ENCODE results near the gene HADHB. TPM values are rescaled to one million over a fixed set of nuclear protein-coding genes. Genes with fewer than 3 reads are reported as not detected.
"Not testable (repeated sequence)": the region's sequence is repeated elsewhere in the genome, so short reads cannot be mapped to it uniquely, and the experiment has no call there.

HADHB gene
- total RNA-seq, 3 donors from 2014 or later, result 53.8 to 59.9 (median 55.2) TPM

DNA sequence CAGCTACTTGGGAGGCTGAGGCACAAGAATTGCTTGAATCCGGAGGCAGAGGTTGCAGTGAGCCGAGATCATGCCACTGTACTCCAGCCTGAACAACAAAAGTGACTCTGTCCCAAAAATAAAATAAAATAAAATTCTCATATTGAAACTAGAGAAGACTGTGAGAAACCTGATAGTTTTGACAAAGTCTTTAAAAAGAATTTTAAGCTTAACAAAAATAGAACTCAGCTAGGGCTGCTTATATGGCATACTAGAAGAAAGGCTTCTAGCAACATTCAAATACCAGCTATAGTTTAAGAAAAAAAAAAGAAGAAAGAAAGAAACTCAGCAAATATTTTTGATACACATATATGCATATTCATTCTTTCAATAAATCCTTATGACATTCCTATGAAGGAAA lies 13.9 kb upstream of the HADHB start:
- H3K4me1 Mint-ChIP-seq (ENCODE audit: low read depth), result no peaks in the 10 kb centered on the region
- H3K36me3 Mint-ChIP-seq (ENCODE audit: insufficient read depth), result peaks cover 42% of the 10 kb centered on the region

DNA sequence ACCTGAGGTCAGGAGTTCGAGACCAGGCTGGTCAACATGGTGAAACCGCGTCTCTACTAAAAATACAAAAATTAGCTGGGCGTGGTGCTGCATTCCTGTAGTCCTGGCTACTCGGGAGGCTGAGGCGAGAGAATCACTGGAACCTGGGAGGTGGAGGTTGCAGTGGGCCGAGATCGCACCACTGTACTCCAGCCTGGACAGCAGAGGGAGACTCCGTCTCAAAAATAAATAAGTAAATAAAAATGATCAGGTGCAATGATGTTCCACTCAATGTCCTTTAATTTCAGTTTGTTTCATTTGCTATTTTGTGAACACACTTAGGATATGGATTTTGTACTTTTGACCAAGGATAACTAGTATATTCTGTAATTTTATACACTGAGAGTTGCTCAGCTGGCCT lies 9.7 kb upstream of the HADHB start:
- Mint-ChIP-seq H3K36me3 (ENCODE audit: insufficient read depth) (peaks cover 29% of the 10 kb centered on the region), H3K4me1 (ENCODE audit: low read depth) (peaks cover 7% of the 10 kb centered on the region), H3K4me3 (no peak overlapping the region), H3K9me3 (no peaks in the 10 kb centered on the region), H3K27me3 (ENCODE audit: low read depth) (no peaks in the 10 kb centered on the region)
- DNase-seq (no peak), ATAC-seq (no peak)

More for the DNA sequence above, 13.9 kb upstream of the HADHB start:
- no peaks in the 10 kb centered on the region for H3K9me3 Mint-ChIP-seq
- no peaks in the 10 kb centered on the region for H3K27me3 Mint-ChIP-seq (ENCODE audit: low read depth)
- no peak for ATAC-seq
- H3K4me3 Mint-ChIP-seq, result no peak overlapping the region
- DNase-seq, result no peak

DNA sequence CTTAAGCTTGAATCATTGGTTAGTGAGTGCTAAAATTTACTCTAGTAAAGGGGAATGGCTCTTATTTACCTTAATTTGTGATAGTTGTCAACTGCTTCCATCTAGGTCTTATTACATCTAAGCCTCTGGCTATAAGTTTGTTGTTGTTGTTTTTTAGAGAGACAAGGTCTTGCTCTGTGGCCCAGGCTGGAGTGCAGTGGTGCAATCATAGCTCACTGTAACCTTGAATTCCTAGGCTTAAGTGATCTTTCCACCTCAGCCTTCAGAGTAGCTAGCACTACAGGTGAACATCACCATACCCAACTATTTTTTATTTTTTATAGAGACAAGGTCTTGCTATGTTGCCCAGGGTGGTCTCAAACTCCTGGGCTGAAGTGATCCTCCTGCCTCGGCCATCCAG lies 6.9 kb upstream of the HADHB start:
- Mint-ChIP-seq H3K4me3 (no peak overlapping the region), H3K36me3 (ENCODE audit: insufficient read depth) (peaks cover 26% of the 10 kb centered on the region), H3K27me3 (ENCODE audit: low read depth) (no peaks in the 10 kb centered on the region), H3K9me3 (no peaks in the 10 kb centered on the region), H3K4me1 (ENCODE audit: low read depth) (peaks cover 28% of the 10 kb centered on the region)
- no peak for ATAC-seq
- no peak for DNase-seq

DNA sequence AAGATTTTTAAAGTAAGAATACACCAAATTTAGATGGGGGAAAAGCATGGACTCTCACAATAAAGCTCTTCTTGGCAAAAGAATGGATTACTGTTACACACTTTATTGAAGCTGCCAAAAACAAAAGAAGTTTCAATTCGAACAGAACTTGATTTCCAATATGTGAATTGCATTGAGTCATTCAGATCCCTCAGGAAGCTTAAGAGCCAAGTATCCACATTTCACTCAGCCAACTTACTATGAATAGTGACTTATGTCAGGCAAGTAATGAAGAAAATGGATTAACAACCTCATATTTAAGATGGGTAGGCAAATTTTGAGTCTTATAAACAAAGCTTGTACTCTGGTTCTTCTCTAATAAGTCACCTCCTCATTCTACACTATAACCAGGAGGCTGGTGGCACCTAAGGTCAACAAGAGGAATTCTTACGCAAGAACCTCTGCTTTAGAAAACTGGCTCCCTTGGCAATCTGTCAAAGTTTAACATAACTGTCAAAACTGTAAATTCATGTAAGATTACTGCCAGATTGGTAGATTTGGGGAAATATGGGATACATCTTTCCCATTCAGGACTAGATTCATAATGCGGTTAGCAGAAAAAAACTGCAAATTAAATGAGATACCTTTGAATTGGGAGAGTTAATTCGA lies 6.3 kb upstream of the HADHB start:
- no peak for DNase-seq
- H3K9me3 Mint-ChIP-seq, result no peaks in the 10 kb centered on the region
- H3K4me3 Mint-ChIP-seq, result no peak overlapping the region
- H3K36me3 Mint-ChIP-seq (ENCODE audit: insufficient read depth), result peaks cover 22% of the 10 kb centered on the region
- H3K27me3 Mint-ChIP-seq (ENCODE audit: low read depth), result no peaks in the 10 kb centered on the region
- no peak for ATAC-seq
- H3K4me1 Mint-ChIP-seq (ENCODE audit: low read depth), result peaks cover 34% of the 10 kb centered on the region

DNA sequence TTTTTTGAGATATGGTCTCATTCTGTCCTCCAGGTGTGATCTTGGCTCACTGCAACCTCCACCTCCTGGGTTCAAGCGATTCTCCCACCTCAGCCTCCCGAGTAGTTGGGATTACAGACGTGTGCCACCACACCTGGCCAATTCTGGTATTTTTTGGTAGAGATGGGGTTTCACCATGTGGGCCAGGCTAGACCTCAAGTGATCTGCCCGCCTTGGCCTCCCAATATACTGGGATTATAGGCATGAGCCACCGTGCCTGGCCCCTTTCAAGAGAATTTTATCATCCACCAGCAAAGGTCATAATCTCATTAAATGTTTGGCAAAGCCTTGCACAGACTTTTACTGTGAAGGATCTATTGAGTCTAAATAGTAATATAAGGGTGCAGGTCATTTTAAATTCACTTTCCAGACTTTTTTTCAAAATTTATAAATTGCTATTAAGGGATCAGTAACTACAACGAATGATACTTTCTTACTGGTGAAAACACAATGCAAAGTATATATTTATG lies 2.8 kb upstream of the HADHB start:
- Mint-ChIP-seq H3K4me3 (peak overlapping the region; percentile 98), H3K36me3 (ENCODE audit: insufficient read depth) (peaks cover 14% of the 10 kb centered on the region), H3K4me1 (ENCODE audit: low read depth) (peaks cover 55% of the 10 kb centered on the region), H3K27me3 (ENCODE audit: low read depth) (no peaks in the 10 kb centered on the region), H3K9me3 (no peaks in the 10 kb centered on the region)
- ATAC-seq (no peak), DNase-seq (no peak)

DNA sequence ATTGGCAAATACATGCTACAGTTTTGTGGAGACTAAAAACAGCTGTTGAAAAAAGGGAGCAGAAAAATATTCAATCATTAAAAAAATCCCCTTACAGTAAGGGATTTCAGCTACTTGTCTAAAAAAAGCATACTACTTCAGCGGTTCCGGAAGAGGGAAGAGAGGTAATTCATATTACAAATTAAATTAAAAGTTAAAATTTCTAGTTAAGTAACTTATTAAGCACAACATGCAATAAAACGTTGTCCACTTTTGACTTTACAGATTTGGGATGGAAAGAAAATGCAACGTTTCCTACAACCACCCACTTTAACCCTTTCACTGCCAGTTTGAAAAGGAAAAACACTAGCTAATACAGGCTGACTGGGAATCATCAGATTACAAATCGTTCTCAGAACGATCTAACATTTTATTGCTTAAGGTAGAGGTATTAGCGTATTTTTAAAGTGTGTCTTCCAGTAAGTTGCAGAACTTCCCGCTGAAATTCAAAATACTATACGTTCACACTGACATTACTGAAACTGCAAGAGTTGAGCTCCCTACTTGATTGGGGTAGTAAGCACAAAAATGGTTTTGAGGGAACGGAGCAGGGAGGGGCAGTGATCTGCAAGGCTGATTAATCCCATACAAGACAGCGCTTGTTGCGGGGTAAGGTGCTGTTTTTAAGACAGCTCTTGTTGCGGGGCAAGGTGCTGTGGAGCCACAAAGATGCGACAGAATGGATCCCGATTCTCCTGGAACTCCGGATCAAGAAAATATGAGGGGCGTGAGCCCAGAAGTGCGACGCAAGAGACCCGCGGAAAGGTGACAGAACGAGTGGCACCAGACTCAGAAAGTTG lies 1.1 kb upstream of the HADHB start:
- Mint-ChIP-seq H3K4me1 (ENCODE audit: low read depth) (peaks cover 60% of the 10 kb centered on the region), H3K4me3 (peak overlapping the region; percentile 98), H3K9me3 (no peaks in the 10 kb centered on the region), H3K27me3 (ENCODE audit: low read depth) (no peaks in the 10 kb centered on the region), H3K36me3 (ENCODE audit: insufficient read depth) (peaks cover 8% of the 10 kb centered on the region)
- ATAC-seq (peak in 1 of 2 donors; percentile 5), DNase-seq (no peak)

DNA sequence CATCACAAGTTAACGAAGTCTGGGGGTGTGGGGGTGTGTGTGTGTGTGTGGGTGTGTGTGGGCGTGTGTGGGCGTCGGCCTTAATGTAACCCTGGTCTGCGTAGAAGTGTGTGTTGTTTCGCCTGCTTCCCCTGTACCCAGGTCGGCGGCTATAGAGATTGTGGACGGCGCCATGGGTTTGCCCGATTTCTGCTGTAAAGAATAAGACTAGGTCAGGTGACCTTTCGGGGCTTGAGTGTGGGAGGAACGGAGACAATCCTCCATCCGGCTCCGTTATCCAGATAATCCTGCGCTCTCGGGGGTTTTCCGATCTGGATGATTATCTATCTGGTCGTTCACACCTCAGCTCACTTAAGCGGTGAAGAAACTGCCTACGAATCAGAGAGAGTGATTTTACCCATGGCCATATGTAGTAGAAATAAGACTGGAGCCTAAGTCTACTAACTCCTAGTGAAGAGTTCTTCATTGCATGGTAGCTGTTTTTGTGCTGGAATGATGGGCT lies 543 bp downstream of the HADHB start:
- H3K4me1 Mint-ChIP-seq (ENCODE audit: low read depth), result peaks cover 54% of the 10 kb centered on the region
- H3K36me3 Mint-ChIP-seq (ENCODE audit: insufficient read depth), result peaks cover under 1% of the 10 kb centered on the region
- no peaks in the 10 kb centered on the region for H3K27me3 Mint-ChIP-seq (ENCODE audit: low read depth)
- ATAC-seq (peak; percentile 17 to 19), DNase-seq (peak; percentile 60)
- H3K9me3 Mint-ChIP-seq, result no peaks in the 10 kb centered on the region
- peak overlapping the region; percentile 98 for H3K4me3 Mint-ChIP-seq

DNA sequence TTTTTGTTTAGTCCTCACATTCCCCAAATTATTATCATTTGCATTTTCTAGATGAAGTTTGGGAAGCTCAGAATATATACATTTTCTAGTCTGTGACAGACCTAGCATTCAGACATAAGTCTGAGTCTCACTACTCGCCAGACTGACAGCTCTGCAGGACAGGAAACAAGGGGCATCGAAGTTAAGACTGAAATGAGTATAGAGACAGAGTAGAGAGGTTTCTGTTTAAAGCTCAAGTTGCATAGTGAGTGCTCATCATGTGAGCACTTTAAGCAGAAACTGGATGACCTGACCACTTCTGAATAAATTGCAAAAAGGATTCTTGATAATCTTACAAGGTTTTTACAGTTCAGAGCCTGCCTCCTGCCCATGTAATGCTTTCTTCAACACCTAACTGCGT lies 1.1 kb downstream of the HADHB start:
- Mint-ChIP-seq H3K4me3 (peak overlapping the region; percentile 98), H3K9me3 (no peaks in the 10 kb centered on the region), H3K27me3 (ENCODE audit: low read depth) (no peaks in the 10 kb centered on the region), H3K36me3 (ENCODE audit: insufficient read depth) (no peaks in the 10 kb centered on the region), H3K4me1 (ENCODE audit: low read depth) (peaks cover 51% of the 10 kb centered on the region)
- ATAC-seq, result peak in 1 of 2 donors; percentile 6
- no peak for DNase-seq

DNA sequence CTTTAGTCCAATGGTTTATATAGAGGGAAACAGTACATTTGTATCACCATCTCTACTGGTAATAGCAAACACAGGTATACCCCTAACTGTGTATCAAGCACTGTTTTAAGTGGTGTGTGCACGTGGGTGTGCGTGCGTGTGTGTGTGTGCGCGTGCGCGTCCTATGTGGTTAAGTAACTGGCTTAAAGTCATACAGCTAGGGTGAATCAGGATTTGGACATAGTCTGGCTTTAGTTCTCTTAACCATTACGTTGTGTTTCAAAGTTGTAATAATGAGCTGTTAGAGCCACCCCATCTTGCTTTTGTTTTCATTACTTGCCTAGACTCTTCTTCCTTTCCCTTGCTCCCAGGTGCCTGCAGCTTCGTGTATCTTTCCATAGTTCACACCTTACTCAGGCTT lies 2.1 kb downstream of the HADHB start:
- DNase-seq, result no peak
- H3K4me1 Mint-ChIP-seq (ENCODE audit: low read depth), result peaks cover 50% of the 10 kb centered on the region
- no peak for ATAC-seq
- no peaks in the 10 kb centered on the region for H3K27me3 Mint-ChIP-seq (ENCODE audit: low read depth)
- H3K4me3 Mint-ChIP-seq, result peak overlapping the region; percentile 98
- H3K9me3 Mint-ChIP-seq, result no peaks in the 10 kb centered on the region
- no peaks in the 10 kb centered on the region for H3K36me3 Mint-ChIP-seq (ENCODE audit: insufficient read depth)

DNA sequence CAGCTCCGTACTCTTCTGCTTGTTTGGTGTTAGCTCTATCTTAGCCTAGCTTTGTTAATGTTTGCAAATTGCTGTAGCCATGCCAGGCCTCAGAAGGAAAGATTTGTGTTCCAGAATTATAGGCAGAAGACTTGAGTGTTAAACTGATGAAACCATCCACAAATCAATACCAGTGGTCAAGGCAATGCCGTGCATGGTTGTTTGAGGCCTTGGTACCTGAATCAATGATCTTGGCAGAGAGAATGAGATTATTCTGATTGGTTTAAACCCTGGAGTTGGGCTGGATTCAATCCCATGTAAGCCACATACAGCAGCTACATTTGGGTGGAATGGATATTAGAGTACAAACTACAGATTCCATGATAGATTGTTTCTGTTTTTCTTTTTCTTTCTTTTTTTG lies 4.9 kb downstream of the HADHB start:
- ATAC-seq (no peak), DNase-seq (no peak)
- Mint-ChIP-seq H3K27me3 (ENCODE audit: low read depth) (no peaks in the 10 kb centered on the region), H3K36me3 (ENCODE audit: insufficient read depth) (peaks cover 1% of the 10 kb centered on the region), H3K4me3 (no peak overlapping the region), H3K4me1 (ENCODE audit: low read depth) (peaks cover 44% of the 10 kb centered on the region), H3K9me3 (no peaks in the 10 kb centered on the region)

DNA sequence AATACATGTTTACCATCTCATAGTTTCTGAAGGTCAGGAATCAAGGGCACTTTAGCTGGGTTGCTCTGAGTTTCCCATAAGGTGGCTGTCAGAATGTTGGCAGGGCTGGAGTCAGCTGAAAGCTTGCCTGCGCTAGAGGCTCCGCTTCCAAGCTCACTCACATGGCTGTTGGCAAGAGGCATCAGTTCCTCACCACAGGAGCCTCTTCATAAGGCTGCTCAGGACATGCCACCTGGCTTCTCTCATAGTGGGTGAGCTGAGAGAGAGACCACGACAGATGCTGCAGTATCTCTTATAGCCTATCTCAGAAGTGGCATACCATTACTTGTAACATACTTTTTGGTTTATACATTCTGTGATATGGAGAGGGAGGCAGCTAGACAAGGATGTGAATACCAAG lies 7.2 kb downstream of the HADHB start:
- Mint-ChIP-seq H3K4me1 (ENCODE audit: low read depth) (peaks cover 25% of the 10 kb centered on the region), H3K27me3 (ENCODE audit: low read depth) (no peaks in the 10 kb centered on the region)

DNA sequence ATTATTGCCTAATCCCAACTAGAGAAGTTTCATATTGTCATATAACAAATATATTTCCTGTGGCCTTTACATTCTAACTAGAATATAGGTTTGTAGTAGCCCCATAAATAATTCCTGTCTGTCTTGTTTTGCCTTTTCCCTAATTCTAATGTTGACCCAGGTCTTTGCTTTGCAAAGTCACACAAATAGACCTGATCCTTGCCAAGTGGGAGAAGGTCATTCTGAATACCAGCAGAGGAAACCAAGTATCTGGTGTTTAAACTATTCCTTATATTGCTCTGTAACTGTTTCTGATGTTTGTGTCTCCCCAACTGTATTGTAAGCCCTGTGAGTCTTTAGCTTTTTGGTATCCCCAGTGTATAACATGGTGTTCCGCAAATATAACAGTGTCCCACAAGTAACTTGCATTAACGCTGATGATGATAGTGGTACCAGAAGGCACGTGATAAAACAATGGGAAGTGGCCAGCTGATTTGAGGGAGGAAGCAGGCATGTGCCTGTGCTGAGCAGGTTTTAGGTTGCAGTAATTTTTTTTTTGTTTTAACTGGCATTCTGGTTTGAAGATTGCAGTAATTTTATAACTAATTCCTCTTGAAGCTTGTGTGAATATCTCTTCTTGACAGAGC lies 11.1 kb downstream of the HADHB start:
- Mint-ChIP-seq H3K36me3 (ENCODE audit: insufficient read depth) (peaks cover 18% of the 10 kb centered on the region), H3K4me1 (ENCODE audit: low read depth) (peaks cover 13% of the 10 kb centered on the region), H3K9me3 (no peaks in the 10 kb centered on the region), H3K27me3 (ENCODE audit: low read depth) (no peaks in the 10 kb centered on the region), H3K4me3 (no peak overlapping the region)
- DNase-seq (no peak), ATAC-seq (no peak)

More for the DNA sequence above, 7.2 kb downstream of the HADHB start:
- no peaks in the 10 kb centered on the region for H3K9me3 Mint-ChIP-seq
- no peak overlapping the region for H3K4me3 Mint-ChIP-seq
- no peak for DNase-seq
- peaks cover 5% of the 10 kb centered on the region for H3K36me3 Mint-ChIP-seq (ENCODE audit: insufficient read depth)
- ATAC-seq, result no peak

DNA sequence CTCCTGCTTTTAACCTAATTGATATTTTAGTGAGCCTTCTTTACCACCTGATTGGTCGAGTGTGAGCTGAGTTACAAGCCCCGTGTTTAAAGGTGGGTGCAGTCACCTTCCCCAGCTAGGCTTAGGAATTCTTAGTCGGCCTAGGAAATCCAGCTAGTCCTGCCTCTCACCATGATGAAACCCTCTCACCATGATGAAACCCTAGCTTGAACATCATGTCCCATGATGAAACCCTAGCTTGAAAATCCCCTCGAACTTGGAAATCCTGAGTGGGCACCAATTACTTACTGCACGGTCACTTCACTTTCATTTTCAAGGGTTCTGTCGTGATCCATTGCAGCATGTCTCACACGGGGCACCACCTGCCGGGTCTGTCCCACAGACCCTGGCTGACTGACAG lies 14.1 kb downstream of the HADHB start:
- not testable (repeated sequence) for DNase-seq; H3K4me1 Mint-ChIP-seq (ENCODE audit: low read depth); H3K9me3 Mint-ChIP-seq; ATAC-seq; H3K27me3 Mint-ChIP-seq (ENCODE audit: low read depth); H3K4me3 Mint-ChIP-seq
- H3K36me3 Mint-ChIP-seq (ENCODE audit: insufficient read depth), result peaks cover 22% of the 10 kb centered on the region

DNA sequence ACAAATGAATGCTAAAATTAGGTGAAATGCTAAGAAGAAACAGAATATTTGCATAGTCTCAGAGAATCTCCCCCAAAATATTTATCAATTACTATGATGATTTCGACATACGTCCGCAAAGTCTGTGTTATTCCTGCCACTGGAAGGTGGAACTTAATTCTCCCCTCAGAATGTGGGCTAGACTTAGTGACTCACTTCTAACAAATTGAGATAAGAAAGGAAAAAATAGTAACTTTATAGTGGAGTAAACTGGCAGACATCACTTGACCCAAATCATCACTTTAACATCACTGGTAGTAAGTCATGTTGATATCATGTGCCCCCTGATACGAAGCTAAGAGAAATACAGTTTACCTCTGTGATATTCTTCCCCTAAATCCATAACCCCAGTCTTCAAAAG lies 23.5 kb downstream of the HADHB start:
- Mint-ChIP-seq H3K36me3 (ENCODE audit: insufficient read depth) (peaks cover 17% of the 10 kb centered on the region), H3K4me3 (no peak overlapping the region), H3K4me1 (ENCODE audit: low read depth) (peaks cover 9% of the 10 kb centered on the region), H3K27me3 (ENCODE audit: low read depth) (no peaks in the 10 kb centered on the region), H3K9me3 (no peaks in the 10 kb centered on the region)
- DNase-seq, result no peak
- ATAC-seq, result no peak
